GM21390 (cell line): Measurements from ENCODE around the gene SPRY4.
"Not testable (repeated sequence)": the region's sequence is repeated elsewhere in the genome, so short reads cannot be mapped to it uniquely, and the experiment has no call there.

Source experiments
- ATAC-seq: cut with Tn5 transposase; IDR thresholded peaks from one replicate; pipeline ENCODE4 v1.9.1; 2021; ENCODE audit not compliant: unreplicated experiment

Gene SPRY4

GRCh38 chr5:142315096-142315900, 9.5 kb downstream of the SPRY4 start:
- no peak for ATAC-seq

- ATAC-seq = no peak
Observed at GRCh38 chr5:142314606-142315005, 10.2 kb downstream of the SPRY4 start.

- no peak for ATAC-seq
Observed at GRCh38 chr5:142314109-142314508, 10.7 kb downstream of the SPRY4 start.

GRCh38 chr5:142313682-142314081, 11.1 kb downstream of the SPRY4 start:
- no peak for ATAC-seq

GRCh38 chr5:142313275-142313674, 11.5 kb downstream of the SPRY4 start:
- ATAC-seq = no peak

- no peak for ATAC-seq
Observed at GRCh38 chr5:142312399-142312798, 12.4 kb downstream of the SPRY4 start.

GRCh38 chr5:142311725-142312124, 13.1 kb downstream of the SPRY4 start:
- no peak for ATAC-seq

GRCh38 chr5:142310803-142311202, 14.0 kb downstream of the SPRY4 start:
- ATAC-seq = no peak

GRCh38 chr5:142309747-142310318, 15.0 kb downstream of the SPRY4 start:
- no peak for ATAC-seq

GRCh38 chr5:142308358-142308757, 16.5 kb downstream of the SPRY4 start:
- no peak for ATAC-seq

- no peak for ATAC-seq
Observed at GRCh38 chr5:142307146-142307890, 17.5 kb downstream of the SPRY4 start.

GRCh38 chr5:142306077-142306502, 18.7 kb downstream of the SPRY4 start:
- ATAC-seq = no peak

- ATAC-seq = no peak
Observed at GRCh38 chr5:142305211-142305610, 19.6 kb downstream of the SPRY4 start.

GRCh38 chr5:142304013-142304701, 20.7 kb downstream of the SPRY4 start:
- ATAC-seq = no peak

GRCh38 chr5:142303565-142303964, 21.3 kb downstream of the SPRY4 start:
- ATAC-seq = no peak

- ATAC-seq = no peak
Observed at GRCh38 chr5:142301540-142301939, 23.3 kb downstream of the SPRY4 start.

GRCh38 chr5:142300677-142301076, 24.1 kb downstream of the SPRY4 start:
- ATAC-seq = no peak

- no peak for ATAC-seq
Observed at GRCh38 chr5:142298789-142299188, 26.0 kb downstream of the SPRY4 start.

- ATAC-seq = not testable (repeated sequence)
Observed at GRCh38 chr5:142297786-142298185, 27.0 kb downstream of the SPRY4 start.

GRCh38 chr5:142296914-142297417, 27.9 kb downstream of the SPRY4 start:
- no peak for ATAC-seq
